OCI-LY1 (cell line): ENCODE measurements around the gene PCBP3.

ENCODE experiments used
- H2AFZ ChIP-seq: fragments of 200-600 bp; sonication (generic), shearing (Covaris generic); 2 replicates; pipeline ENCODE4 v1.6.0; 2014; ENCODE audit warnings: antibody characterized with exemption, mild to moderate bottlenecking, low read length
- H3F3A ChIP-seq: fragments of 200-600 bp; sonication (generic), shearing (Covaris generic); 2 replicates; pipeline ENCODE4 v1.6.0; 2014; ENCODE audit warnings: mild to moderate bottlenecking, antibody characterized with exemption, low read length, moderate library complexity; ENCODE audit not compliant: insufficient read depth
- H3K27ac ChIP-seq: fragments of 200-600 bp; sonication (generic); 2 replicates; pipeline ENCODE4 v1.5.1; 2014; ENCODE audit warnings: low read length, mixed run types, mild to moderate bottlenecking, low read depth; ENCODE audit not compliant: poor library complexity, severe bottlenecking
- H3K27me3 ChIP-seq: fragments of 200-600 bp; sonication (generic); 2 replicates; pipeline ENCODE4 v1.6.0; 2014; ENCODE audit warnings: antibody characterized with exemption, mild to moderate bottlenecking, low read length, moderate library complexity; ENCODE audit not compliant: insufficient read depth
- H3K36me3 ChIP-seq: fragments of 200-600 bp; sonication (generic); 2 replicates; pipeline ENCODE4 v1.6.1; 2014; ENCODE audit warnings: mild to moderate bottlenecking, antibody characterized with exemption, low read length, moderate library complexity, mixed read lengths; ENCODE audit not compliant: insufficient read depth
- H3K4me1 ChIP-seq: fragments of 200-600 bp; sonication (generic); 2 replicates; pipeline ENCODE4 v1.5.1; 2014; ENCODE audit warnings: mild to moderate bottlenecking, low read length, moderate library complexity; ENCODE audit not compliant: insufficient read depth, severe bottlenecking
- H3K4me2 ChIP-seq: fragments of 200-600 bp; sonication (generic), shearing (Covaris generic); 2 replicates; pipeline ENCODE4 v1.6.1; 2014; ENCODE audit warnings: low read length
- H3K4me3 ChIP-seq: fragments of 200-600 bp; sonication (generic); 2 replicates; pipeline ENCODE4 v1.5.1; 2014; ENCODE audit warnings: low read length, low read depth, mild to moderate bottlenecking, mixed read lengths; ENCODE audit not compliant: poor library complexity, severe bottlenecking
- H3K79me2 ChIP-seq: fragments of 200-600 bp; shearing (Covaris generic); 2 replicates; pipeline ENCODE4 v1.6.1; 2016; ENCODE audit warnings: mixed run types, low read length, mixed read lengths; ENCODE audit not compliant: insufficient read depth
- H3K9ac ChIP-seq: fragments of 200-600 bp; sonication (generic), shearing (Covaris generic); 2 replicates; pipeline ENCODE4 v1.6.1; 2014; ENCODE audit warnings: mild to moderate bottlenecking, low read length, mixed read lengths
- H3K9me2 ChIP-seq: fragments of 200-600 bp; sonication (generic), shearing (Covaris generic); 2 replicates; pipeline ENCODE4 v1.6.1; 2014; ENCODE audit warnings: low read depth, mild to moderate bottlenecking, low read length, mixed read lengths
- H3K9me3 ChIP-seq: fragments of 200-600 bp; shearing (Covaris generic); 2 replicates; pipeline ENCODE4 v1.6.1; 2014; ENCODE audit warnings: low read length, mixed read lengths
- H4K20me1 ChIP-seq: fragments of 200-600 bp; sonication (generic), shearing (Covaris generic); 2 replicates; pipeline ENCODE4 v1.6.0; 2016; ENCODE audit warnings: mild to moderate bottlenecking, low read length; ENCODE audit not compliant: insufficient read depth
- EZH2 ChIP-seq: fragments of 200-600 bp; sonication (generic), shearing (Covaris generic); IDR thresholded peaks from 2 replicates; pipeline ENCODE4 v1.8.0; 2017; ENCODE audit warnings: borderline replicate concordance, mixed run types, mild to moderate bottlenecking, antibody characterized with exemption, low read length, moderate library complexity, mixed read lengths
- TF ChIP-seq, protein P1 (sequence below): fragments of 200-600 bp; sonication (generic), shearing (Covaris generic); IDR thresholded peaks from 2 replicates; pipeline ENCODE4 v1.5.1; 2017; ENCODE audit warnings: mild to moderate bottlenecking, antibody characterized with exemption, low read length, moderate library complexity, mixed read lengths

PCBP3 gene

GRCh38 chr21:45635271-45636151, 8.0 kb upstream of the PCBP3 start:
- Histone ChIP-seq H3K4me3 (no peak overlapping the region), H3K27ac (no peak overlapping the region), H3K9me2 (no peaks in the 10 kb centered on the region), H2AFZ (no peak overlapping the region), H3K4me2 (no peak overlapping the region), H3K36me3 (no peaks in the 10 kb centered on the region), H4K20me1 (no peaks in the 10 kb centered on the region), H3K79me2 (no peaks in the 10 kb centered on the region), H3K9me3 (no peaks in the 10 kb centered on the region), H3F3A (no peaks in the 10 kb centered on the region), H3K4me1 (peaks cover 4% of the 10 kb centered on the region), H3K9ac (no peak overlapping the region), H3K27me3 (no peaks in the 10 kb centered on the region)
- TF ChIP-seq, protein P1, sequence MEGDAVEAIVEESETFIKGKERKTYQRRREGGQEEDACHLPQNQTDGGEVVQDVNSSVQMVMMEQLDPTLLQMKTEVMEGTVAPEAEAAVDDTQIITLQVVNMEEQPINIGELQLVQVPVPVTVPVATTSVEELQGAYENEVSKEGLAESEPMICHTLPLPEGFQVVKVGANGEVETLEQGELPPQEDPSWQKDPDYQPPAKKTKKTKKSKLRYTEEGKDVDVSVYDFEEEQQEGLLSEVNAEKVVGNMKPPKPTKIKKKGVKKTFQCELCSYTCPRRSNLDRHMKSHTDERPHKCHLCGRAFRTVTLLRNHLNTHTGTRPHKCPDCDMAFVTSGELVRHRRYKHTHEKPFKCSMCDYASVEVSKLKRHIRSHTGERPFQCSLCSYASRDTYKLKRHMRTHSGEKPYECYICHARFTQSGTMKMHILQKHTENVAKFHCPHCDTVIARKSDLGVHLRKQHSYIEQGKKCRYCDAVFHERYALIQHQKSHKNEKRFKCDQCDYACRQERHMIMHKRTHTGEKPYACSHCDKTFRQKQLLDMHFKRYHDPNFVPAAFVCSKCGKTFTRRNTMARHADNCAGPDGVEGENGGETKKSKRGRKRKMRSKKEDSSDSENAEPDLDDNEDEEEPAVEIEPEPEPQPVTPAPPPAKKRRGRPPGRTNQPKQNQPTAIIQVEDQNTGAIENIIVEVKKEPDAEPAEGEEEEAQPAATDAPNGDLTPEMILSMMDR = no peak
- TF ChIP-seq EZH2 = no peak

DNA sequence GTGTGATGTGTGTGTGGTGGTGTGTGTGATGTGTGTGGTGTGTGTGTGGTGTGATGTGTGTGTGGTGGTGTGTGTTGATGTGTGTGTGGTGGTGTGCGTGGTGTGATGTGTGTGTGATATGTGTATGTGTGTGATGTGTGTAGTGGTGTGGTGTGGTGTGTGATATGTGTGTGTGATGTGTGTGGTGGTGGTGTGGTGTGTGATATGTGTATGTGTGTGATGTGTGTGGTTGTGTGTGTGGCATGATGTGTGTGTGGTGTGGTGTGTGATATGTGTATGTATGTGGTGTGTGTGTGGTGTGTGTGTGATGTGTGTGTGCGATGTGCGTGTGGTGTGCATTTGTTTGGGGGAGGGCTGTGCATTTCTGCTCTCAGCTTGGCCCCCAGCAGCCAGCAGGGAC, 7.1 kb upstream of the PCBP3 start:
- Histone ChIP-seq H3K4me1 (peaks cover 4% of the 10 kb centered on the region), H4K20me1 (no peaks in the 10 kb centered on the region), H3K4me2 (no peak overlapping the region), H3K27me3 (no peaks in the 10 kb centered on the region), H3K4me3 (no peak overlapping the region), H3K9ac (no peak overlapping the region), H3F3A (no peaks in the 10 kb centered on the region), H2AFZ (no peak overlapping the region), H3K36me3 (no peaks in the 10 kb centered on the region), H3K9me2 (no peaks in the 10 kb centered on the region), H3K79me2 (no peaks in the 10 kb centered on the region), H3K9me3 (no peaks in the 10 kb centered on the region), H3K27ac (no peak overlapping the region)
- TF ChIP-seq, protein P1 = no peak
- no peak for TF ChIP-seq EZH2

GRCh38 chr21:45636951-45637646, 6.4 kb upstream of the PCBP3 start:
- peaks cover 4% of the 10 kb centered on the region for H3K4me1 ChIP-seq
- H3K4me2 ChIP-seq = no peak overlapping the region
- no peak overlapping the region for H3K4me3 ChIP-seq
- H3F3A ChIP-seq = no peaks in the 10 kb centered on the region
- H2AFZ ChIP-seq = no peak overlapping the region
- TF ChIP-seq, protein P1 = no peak
- TF ChIP-seq EZH2 = no peak
- H3K9me3 ChIP-seq = no peaks in the 10 kb centered on the region
- no peak overlapping the region for H3K9ac ChIP-seq
- no peaks in the 10 kb centered on the region for H3K79me2 ChIP-seq
- H3K36me3 ChIP-seq = no peaks in the 10 kb centered on the region
- no peaks in the 10 kb centered on the region for H3K27me3 ChIP-seq
- H4K20me1 ChIP-seq = no peaks in the 10 kb centered on the region
- no peak overlapping the region for H3K27ac ChIP-seq
- H3K9me2 ChIP-seq = no peaks in the 10 kb centered on the region
